ENCODE measurements around the gene VASH1. TPM values are rescaled to one million over a fixed set of nuclear protein-coding genes. Genes with fewer than 3 reads are reported as not detected.

VASH1 gene
- total and polyA plus RNA-seq, 2 experiments from 2014 or later = 0.78 to 2.8 TPM

DNA sequence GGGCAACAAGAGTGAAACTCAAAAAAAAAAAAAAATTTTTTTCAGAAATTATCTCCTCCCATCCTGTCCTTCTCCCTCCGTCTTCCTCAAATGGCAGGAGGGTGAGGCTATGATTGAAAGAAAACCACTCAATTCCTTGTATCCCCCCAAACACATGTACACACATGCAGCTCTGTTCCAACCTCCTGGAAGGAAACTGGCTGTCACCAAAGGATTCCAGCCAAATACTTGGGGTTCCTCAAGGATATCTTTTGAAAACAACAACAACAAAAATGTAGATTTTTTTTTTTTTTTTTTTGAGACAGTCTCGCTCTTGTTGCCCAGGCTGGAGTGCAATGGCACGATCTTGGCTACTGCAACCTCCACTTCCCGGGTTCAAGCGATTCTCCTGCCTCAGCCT is 46.8 kb upstream of the VASH1 start:
- no peak overlapping the region for H2AFZ ChIP-seq
- H3K9me3 Mint-ChIP-seq = no peaks in the 10 kb centered on the region
- no peaks in the 10 kb centered on the region for H3K27me3 ChIP-seq (ENCODE audit: insufficient read depth)
- H3K27me3 Mint-ChIP-seq (ENCODE audit: insufficient read depth, low read depth, poor library complexity) = no peaks in the 10 kb centered on the region
- DNase-seq (ENCODE audit: low spot score) = no peak
- H3K4me3 ChIP-seq = no peak overlapping the region
- no peak for ATAC-seq
- H3K4me1 ChIP-seq (ENCODE audit: insufficient read depth) = no peaks in the 10 kb centered on the region
- no peaks in the 10 kb centered on the region for H3K4me1 Mint-ChIP-seq
- no peaks in the 10 kb centered on the region for H3K9me2 ChIP-seq (ENCODE audit: insufficient read depth)
- no peak overlapping the region for H3K4me2 ChIP-seq
- H3K27ac Mint-ChIP-seq = no peak overlapping the region
- no peaks in the 10 kb centered on the region for H4K20me1 ChIP-seq (replicated peaks; ENCODE audit: insufficient read depth)
- H3F3A ChIP-seq (replicated peaks; ENCODE audit: low read depth) = no peaks in the 10 kb centered on the region
- H3K4me3 Mint-ChIP-seq = no peak overlapping the region
- no peak overlapping the region for H3K27ac ChIP-seq (ENCODE audit: low read depth)
- no peaks in the 10 kb centered on the region for H3K36me3 Mint-ChIP-seq (ENCODE audit: low read depth)
- no peaks in the 10 kb centered on the region for H3K79me2 ChIP-seq (replicated peaks; ENCODE audit: insufficient read depth)
- H3K36me3 ChIP-seq (ENCODE audit: insufficient read depth) = no peaks in the 10 kb centered on the region
- TF ChIP-seq, protein P1, sequence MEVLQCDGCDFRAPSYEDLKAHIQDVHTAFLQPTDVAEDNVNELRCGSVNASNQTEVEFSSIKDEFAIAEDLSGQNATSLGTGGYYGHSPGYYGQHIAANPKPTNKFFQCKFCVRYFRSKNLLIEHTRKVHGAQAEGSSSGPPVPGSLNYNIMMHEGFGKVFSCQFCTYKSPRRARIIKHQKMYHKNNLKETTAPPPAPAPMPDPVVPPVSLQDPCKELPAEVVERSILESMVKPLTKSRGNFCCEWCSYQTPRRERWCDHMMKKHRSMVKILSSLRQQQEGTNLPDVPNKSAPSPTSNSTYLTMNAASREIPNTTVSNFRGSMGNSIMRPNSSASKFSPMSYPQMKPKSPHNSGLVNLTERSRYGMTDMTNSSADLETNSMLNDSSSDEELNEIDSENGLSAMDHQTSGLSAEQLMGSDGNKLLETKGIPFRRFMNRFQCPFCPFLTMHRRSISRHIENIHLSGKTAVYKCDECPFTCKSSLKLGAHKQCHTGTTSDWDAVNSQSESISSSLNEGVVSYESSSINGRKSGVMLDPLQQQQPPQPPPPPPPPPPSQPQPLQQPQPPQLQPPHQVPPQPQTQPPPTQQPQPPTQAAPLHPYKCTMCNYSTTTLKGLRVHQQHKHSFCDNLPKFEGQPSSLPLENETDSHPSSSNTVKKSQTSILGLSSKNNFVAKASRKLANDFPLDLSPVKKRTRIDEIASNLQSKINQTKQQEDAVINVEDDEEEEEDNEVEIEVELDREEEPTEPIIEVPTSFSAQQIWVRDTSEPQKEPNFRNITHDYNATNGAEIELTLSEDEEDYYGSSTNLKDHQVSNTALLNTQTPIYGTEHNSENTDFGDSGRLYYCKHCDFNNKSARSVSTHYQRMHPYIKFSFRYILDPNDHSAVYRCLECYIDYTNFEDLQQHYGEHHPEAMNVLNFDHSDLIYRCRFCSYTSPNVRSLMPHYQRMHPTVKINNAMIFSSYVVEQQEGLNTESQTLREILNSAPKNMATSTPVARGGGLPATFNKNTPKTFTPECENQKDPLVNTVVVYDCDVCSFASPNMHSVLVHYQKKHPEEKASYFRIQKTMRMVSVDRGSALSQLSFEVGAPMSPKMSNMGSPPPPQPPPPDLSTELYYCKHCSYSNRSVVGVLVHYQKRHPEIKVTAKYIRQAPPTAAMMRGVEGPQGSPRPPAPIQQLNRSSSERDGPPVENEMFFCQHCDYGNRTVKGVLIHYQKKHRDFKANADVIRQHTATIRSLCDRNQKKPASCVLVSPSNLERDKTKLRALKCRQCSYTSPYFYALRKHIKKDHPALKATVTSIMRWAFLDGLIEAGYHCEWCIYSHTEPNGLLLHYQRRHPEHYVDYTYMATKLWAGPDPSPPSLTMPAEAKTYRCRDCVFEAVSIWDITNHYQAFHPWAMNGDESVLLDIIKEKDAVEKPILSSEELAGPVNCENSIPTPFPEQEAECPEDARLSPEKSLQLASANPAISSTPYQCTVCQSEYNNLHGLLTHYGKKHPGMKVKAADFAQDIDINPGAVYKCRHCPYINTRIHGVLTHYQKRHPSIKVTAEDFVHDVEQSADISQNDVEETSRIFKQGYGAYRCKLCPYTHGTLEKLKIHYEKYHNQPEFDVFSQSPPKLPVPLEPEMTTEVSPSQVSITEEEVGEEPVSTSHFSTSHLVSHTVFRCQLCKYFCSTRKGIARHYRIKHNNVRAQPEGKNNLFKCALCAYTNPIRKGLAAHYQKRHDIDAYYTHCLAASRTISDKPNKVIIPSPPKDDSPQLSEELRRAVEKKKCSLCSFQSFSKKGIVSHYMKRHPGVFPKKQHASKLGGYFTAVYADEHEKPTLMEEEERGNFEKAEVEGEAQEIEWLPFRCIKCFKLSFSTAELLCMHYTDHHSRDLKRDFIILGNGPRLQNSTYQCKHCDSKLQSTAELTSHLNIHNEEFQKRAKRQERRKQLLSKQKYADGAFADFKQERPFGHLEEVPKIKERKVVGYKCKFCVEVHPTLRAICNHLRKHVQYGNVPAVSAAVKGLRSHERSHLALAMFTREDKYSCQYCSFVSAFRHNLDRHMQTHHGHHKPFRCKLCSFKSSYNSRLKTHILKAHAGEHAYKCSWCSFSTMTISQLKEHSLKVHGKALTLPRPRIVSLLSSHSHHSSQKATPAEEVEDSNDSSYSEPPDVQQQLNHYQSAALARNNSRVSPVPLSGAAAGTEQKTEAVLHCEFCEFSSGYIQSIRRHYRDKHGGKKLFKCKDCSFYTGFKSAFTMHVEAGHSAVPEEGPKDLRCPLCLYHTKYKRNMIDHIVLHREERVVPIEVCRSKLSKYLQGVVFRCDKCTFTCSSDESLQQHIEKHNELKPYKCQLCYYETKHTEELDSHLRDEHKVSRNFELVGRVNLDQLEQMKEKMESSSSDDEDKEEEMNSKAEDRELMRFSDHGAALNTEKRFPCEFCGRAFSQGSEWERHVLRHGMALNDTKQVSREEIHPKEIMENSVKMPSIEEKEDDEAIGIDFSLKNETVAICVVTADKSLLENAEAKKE (CRISPR knock-in tag; IDR thresholded peaks at IDR 0.05) = no peak
- TF ChIP-seq POLR2AphosphoS5 (IDR thresholded peaks at IDR 0.05; ENCODE audit: low read depth) = no peak
- no peak for TF ChIP-seq EZH2 (IDR thresholded peaks at IDR 0.05; ENCODE audit: low read depth, unreplicated experiment)
- no peak for TF ChIP-seq NANOG (IDR thresholded peaks at IDR 0.05; ENCODE audit: borderline replicate concordance)
- TF ChIP-seq, protein P2, sequence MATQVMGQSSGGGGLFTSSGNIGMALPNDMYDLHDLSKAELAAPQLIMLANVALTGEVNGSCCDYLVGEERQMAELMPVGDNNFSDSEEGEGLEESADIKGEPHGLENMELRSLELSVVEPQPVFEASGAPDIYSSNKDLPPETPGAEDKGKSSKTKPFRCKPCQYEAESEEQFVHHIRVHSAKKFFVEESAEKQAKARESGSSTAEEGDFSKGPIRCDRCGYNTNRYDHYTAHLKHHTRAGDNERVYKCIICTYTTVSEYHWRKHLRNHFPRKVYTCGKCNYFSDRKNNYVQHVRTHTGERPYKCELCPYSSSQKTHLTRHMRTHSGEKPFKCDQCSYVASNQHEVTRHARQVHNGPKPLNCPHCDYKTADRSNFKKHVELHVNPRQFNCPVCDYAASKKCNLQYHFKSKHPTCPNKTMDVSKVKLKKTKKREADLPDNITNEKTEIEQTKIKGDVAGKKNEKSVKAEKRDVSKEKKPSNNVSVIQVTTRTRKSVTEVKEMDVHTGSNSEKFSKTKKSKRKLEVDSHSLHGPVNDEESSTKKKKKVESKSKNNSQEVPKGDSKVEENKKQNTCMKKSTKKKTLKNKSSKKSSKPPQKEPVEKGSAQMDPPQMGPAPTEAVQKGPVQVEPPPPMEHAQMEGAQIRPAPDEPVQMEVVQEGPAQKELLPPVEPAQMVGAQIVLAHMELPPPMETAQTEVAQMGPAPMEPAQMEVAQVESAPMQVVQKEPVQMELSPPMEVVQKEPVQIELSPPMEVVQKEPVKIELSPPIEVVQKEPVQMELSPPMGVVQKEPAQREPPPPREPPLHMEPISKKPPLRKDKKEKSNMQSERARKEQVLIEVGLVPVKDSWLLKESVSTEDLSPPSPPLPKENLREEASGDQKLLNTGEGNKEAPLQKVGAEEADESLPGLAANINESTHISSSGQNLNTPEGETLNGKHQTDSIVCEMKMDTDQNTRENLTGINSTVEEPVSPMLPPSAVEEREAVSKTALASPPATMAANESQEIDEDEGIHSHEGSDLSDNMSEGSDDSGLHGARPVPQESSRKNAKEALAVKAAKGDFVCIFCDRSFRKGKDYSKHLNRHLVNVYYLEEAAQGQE (IDR thresholded peaks at IDR 0.05; ENCODE audit: unreplicated experiment) = no peak
- TF ChIP-seq ZNF114 (CRISPR knock-in tag; IDR thresholded peaks at IDR 0.05) = no peak
- no peak for TF ChIP-seq EZH2phosphoT487 (IDR thresholded peaks at IDR 0.05; ENCODE audit: unreplicated experiment)
- TF ChIP-seq, protein P3, sequence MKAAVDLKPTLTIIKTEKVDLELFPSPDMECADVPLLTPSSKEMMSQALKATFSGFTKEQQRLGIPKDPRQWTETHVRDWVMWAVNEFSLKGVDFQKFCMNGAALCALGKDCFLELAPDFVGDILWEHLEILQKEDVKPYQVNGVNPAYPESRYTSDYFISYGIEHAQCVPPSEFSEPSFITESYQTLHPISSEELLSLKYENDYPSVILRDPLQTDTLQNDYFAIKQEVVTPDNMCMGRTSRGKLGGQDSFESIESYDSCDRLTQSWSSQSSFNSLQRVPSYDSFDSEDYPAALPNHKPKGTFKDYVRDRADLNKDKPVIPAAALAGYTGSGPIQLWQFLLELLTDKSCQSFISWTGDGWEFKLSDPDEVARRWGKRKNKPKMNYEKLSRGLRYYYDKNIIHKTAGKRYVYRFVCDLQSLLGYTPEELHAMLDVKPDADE (IDR thresholded peaks at IDR 0.05) = no peak
